IPS-11a (cell line): ENCODE data around the gene PSME3IP1.

Experiments
- H3K4me3 ChIP-seq: one replicate; pipeline ENCODE4 v1.5.1; 2013; ENCODE audit warnings: low read depth, low read length, control low read depth

Gene PSME3IP1

GRCh38 chr16:57104706-57105105 is 81.1 kb downstream of the PSME3IP1 start:
- no peak overlapping the region for H3K4me3 ChIP-seq

GRCh38 chr16:57102888-57103851 is 82.7 kb downstream of the PSME3IP1 start:
- no peak overlapping the region for H3K4me3 ChIP-seq
